ENCODE data around the gene MAN1B1.

The MAN1B1 gene

GRCh38 chr9:137148242-137148641 is 61.5 kb downstream of the MAN1B1 start:
- no peak for DNase-seq

- DNase-seq, result no peak
Observed at GRCh38 chr9:137148661-137149060, 61.9 kb downstream of the MAN1B1 start.

GRCh38 chr9:137149363-137149762 is 62.6 kb downstream of the MAN1B1 start:
- no peak for DNase-seq

DNA sequence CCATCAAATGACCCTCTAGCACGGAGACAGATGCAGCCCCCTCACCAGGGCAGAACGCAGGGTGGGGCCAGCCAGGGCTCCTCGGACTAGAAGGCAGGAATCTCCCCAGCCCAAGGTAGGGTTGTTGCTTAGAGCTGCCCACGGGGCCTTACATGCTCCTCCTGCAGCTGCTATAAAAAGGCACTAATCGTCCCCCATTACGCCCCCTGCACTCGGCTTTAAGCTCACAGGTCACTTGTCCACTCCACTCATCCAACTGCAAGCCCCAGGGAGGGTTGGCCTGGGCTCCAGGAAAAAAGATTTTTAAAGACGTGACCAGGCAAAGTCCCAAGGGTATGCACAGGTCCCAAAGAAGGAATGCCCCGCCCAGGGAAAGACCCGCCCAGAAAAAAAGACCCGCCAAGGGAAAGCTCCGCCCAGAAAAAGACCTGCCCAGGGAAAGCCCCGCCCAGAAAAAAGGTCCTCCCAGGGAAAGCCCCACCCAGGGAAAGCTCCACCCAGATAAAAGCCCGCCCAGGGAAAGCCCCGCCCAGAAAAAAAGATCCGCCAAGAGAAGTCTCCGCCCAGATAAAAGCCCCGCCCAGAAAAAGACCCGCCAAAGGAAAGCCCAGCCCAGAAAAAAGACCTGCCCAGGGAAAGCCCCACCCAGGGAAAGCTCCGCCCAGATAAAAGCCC is 63.3 kb downstream of the MAN1B1 start:
- no peak for DNase-seq

- DNase-seq, result no peak
Observed at GRCh38 chr9:137150617-137151457, 64.1 kb downstream of the MAN1B1 start.

- DNase-seq, result no peak
Observed at GRCh38 chr9:137152844-137153405, 66.1 kb downstream of the MAN1B1 start.

DNA sequence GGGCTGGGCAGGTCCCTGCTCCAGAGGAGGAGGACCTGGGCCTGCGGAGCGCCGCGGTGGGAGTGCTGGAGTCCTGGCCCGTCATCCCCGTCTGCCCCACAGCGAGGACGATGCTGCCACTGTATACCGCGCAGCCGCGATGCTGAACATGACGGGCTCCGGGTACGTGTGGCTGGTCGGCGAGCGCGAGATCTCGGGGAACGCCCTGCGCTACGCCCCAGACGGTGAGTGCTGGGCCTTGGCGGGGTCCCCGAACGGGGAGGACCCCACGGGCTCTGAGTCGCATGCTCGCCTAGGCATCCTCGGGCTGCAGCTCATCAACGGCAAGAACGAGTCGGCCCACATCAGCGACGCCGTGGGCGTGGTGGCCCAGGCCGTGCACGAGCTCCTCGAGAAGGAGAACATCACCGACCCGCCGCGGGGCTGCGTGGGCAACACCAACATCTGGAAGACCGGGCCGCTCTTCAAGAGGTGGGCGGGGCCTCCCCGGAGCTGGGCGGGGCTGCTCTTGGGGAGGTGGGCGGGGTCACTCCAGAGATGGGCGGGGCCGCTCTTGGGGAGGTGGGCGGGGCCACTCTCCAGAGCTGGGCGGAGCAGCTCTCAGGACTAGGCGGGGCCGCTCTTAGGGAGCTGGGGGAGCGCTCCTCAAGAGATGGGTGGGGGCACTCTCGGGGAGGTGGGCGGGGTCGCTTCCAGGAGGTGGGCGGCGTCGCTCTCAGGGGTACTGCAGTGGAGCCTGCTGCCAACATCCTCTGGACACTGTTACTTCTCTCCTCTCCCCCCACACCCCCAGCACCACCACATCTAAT is 70.0 kb downstream of the MAN1B1 start:
- no peak for DNase-seq

DNA sequence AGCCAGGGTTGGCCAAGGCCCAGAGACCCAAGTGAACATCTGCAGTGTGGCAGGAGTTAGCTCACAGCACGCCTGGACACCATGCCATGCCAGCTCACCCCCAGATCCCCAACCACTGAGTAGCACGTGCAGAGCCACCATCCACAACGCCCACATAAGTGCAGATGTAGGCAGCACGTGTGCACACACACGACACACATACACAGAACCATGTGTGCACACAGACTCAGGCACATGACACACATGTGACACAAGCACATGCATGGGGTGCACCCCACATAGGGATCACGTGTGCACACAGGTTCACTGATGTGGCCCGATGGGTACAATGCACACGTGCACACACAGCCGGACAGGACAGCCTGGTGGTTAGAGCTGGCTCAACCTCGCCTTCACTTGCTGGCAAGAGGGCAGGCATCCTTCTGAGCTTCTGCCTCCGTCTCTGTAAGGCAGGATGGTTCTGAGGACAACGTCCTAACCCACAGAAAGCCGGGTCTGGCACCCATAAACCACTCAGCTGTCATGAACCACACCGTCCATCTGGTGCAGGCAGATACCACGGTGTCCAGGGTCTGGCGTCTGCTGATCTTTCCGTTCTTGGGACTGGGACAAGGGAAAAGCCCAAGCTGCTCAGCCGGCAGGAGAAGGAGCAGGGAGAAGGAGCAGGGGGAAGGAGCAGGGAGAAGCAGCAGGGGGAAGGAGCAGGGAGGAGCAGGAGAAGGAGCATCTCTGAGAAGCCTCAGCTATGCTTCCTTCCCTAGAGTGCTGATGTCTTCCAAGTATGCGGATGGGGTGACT is 71.0 kb downstream of the MAN1B1 start:
- no peak for DNase-seq

GRCh38 chr9:137158625-137159024 is 71.8 kb downstream of the MAN1B1 start:
- DNase-seq, result no peak

All from midbrain (tissue), 1 donor.